Ascending aorta (tissue), 2 donors: ENCODE data around the gene PHF5A. TPM values are rescaled to one million over a fixed set of nuclear protein-coding genes. Genes with fewer than 3 reads are reported as not detected.

Experiments
- DNase-seq, 2 donors: peaks; one replicate each; pipeline ENCODE4 v3.0.0-alpha.2; 2019; ENCODE audit warnings: low spot score in 2 of 2
- H3K27ac ChIP-seq, 2 donors: fragments of 200-600 bp; sonication (generic); one replicate each; pipeline ENCODE4 v1.5.1; 2016 to 2017; ENCODE audit warnings: mild to moderate bottlenecking in 1 of 2
- H3K27me3 ChIP-seq: fragments of 200-600 bp; sonication (generic); one replicate; pipeline ENCODE4 v1.5.1; 2017
- H3K36me3 ChIP-seq, 2 donors: fragments of 200-600 bp; sonication (generic); one replicate each; pipeline ENCODE4 v1.5.1; 2016
- H3K4me1 ChIP-seq, 2 donors: fragments of 200-600 bp; sonication (generic); one replicate each; pipeline ENCODE4 v1.5.1; 2016 to 2017; ENCODE audit warnings: mild to moderate bottlenecking in 1 of 2
- H3K4me3 ChIP-seq, 2 donors: fragments of 200-600 bp; sonication (generic); one replicate each; pipeline ENCODE4 v1.5.1; 2016 to 2017; ENCODE audit warnings: mild to moderate bottlenecking in 1 of 2
- H3K9me3 ChIP-seq, 2 donors: fragments of 200-600 bp; sonication (generic); one replicate each; pipeline ENCODE4 v1.5.1; 2016
- CTCF ChIP-seq, 3 experiments: fragments of 200-600 bp in 2 of 3; fragments of 450-650 bp in 1 of 3; sonication (generic) in 2 of 3; IDR thresholded peaks; one replicate each; pipeline ENCODE4 v1.5.1; 2016 to 2019; ENCODE audit warnings: antibody characterized with exemption in 3 of 3, mild to moderate bottlenecking in 1 of 3, moderate library complexity in 1 of 3
- intact Hi-C: fragments of 100-400 bp; cut with DNase I; formaldehyde crosslinking; loops from one replicate; pipeline ENCODE4 v1.15.1; 2023
- total RNA-seq: library from RNA; depleted of rRNA; stranded (reverse); fragments of >200 nt; gene quantifications from one replicate; pipeline ENCODE4 v1.1.0, GENCODE V29; 2016

PHF5A gene
- total RNA-seq, 1 donor from 2014 or later, result 4.8 TPM

GRCh38 chr22:41504816-41505215, 36.3 kb upstream of the PHF5A start:
- intact Hi-C loops, result loop anchor here (2.0 kb wide), 2 partner anchors 24 to 56 kb away; no protein-coding TSS in a partner anchor
- Histone ChIP-seq H3K4me1 (peaks cover 16 to 30% of the 10 kb centered on the region in 2 donors), H3K36me3 (peaks cover 35 to 37% of the 10 kb centered on the region in 2 donors), H3K27ac (peak overlapping the region; percentile 56 to 60), H3K27me3 (no peaks in the 10 kb centered on the region), H3K9me3 (no peaks in the 10 kb centered on the region), H3K4me3 (no peak overlapping the region)
- TF ChIP-seq CTCF (IDR thresholded peaks at IDR 0.05), result no peak
- DNase-seq, result no peak

GRCh38 chr22:41504397-41504796, 35.9 kb upstream of the PHF5A start:
- H3K4me1 ChIP-seq, result peaks cover 16 to 30% of the 10 kb centered on the region in 2 donors
- H3K27me3 ChIP-seq, result no peaks in the 10 kb centered on the region
- intact Hi-C loops, result loop anchor here (2.0 kb wide), 2 partner anchors 24 to 56 kb away; no protein-coding TSS in a partner anchor
- H3K27ac ChIP-seq, result peak overlapping the region; percentile 56 to 85
- H3K36me3 ChIP-seq, result peaks cover 39 to 41% of the 10 kb centered on the region in 2 donors
- no peaks in the 10 kb centered on the region for H3K9me3 ChIP-seq
- TF ChIP-seq CTCF (IDR thresholded peaks at IDR 0.05), result no peak
- H3K4me3 ChIP-seq, result no peak overlapping the region
- DNase-seq, result peak; percentile 51 to 89

GRCh38 chr22:41501209-41501608, 32.7 kb upstream of the PHF5A start:
- DNase-seq, result no peak
- peaks cover 32 to 33% of the 10 kb centered on the region in 2 donors for H3K36me3 ChIP-seq

GRCh38 chr22:41500303-41500702, 31.8 kb upstream of the PHF5A start:
- Histone ChIP-seq H3K4me3 (no peak overlapping the region), H3K27ac (no peak overlapping the region), H3K4me1 (peaks cover 12 to 18% of the 10 kb centered on the region in 2 donors), H3K27me3 (no peaks in the 10 kb centered on the region), H3K9me3 (no peaks in the 10 kb centered on the region), H3K36me3 (peaks cover 28 to 33% of the 10 kb centered on the region in 2 donors)
- DNase-seq, result no peak
- TF ChIP-seq CTCF (IDR thresholded peaks at IDR 0.05), result no peak
- intact Hi-C loops, result no loop called here

More at GRCh38 chr22:41501209-41501608, 32.7 kb upstream of the PHF5A start:
- no peak overlapping the region for H3K27ac ChIP-seq
- no peak for TF ChIP-seq CTCF (IDR thresholded peaks at IDR 0.05)
- H3K9me3 ChIP-seq, result no peaks in the 10 kb centered on the region
- H3K27me3 ChIP-seq, result no peaks in the 10 kb centered on the region
- H3K4me3 ChIP-seq, result no peak overlapping the region
- H3K4me1 ChIP-seq, result peaks cover 12 to 19% of the 10 kb centered on the region in 2 donors
- intact Hi-C loops, result no loop called here

GRCh38 chr22:41499624-41500280, 31.3 kb upstream of the PHF5A start:
- no peaks in the 10 kb centered on the region for H3K9me3 ChIP-seq
- no peak for DNase-seq
- peaks cover 27 to 33% of the 10 kb centered on the region in 2 donors for H3K36me3 ChIP-seq
- intact Hi-C loops, result no loop called here
- peaks cover 9 to 16% of the 10 kb centered on the region in 2 donors for H3K4me1 ChIP-seq
- no peak overlapping the region for H3K27ac ChIP-seq
- H3K4me3 ChIP-seq, result no peak overlapping the region
- no peaks in the 10 kb centered on the region for H3K27me3 ChIP-seq
- TF ChIP-seq CTCF (IDR thresholded peaks at IDR 0.05), result no peak
